K562 (cell line): ENCODE measurements around the gene AASDH. TPM values are rescaled to one million over a fixed set of nuclear protein-coding genes. Genes with fewer than 3 reads are reported as not detected.

Experiments used
- EHMT2 ChIP-seq: fragments of 450-650 bp; IDR thresholded peaks from 2 replicates; pipeline ENCODE4 v1.6.1; 2018; ENCODE audit warnings: antibody characterized with exemption
- HDAC2 ChIP-seq: fragments of 450-650 bp; IDR thresholded peaks from 2 replicates; pipeline ENCODE4 v1.6.1; 2016; ENCODE audit warnings: mild to moderate bottlenecking
- polyA plus RNA-seq, 8 experiments: library from polyadenylated mRNA; depleted of rRNA in 4 of 8; stranded (reverse) in 5 of 8; unstranded in 3 of 8; fragments of >200 nt; fragmentation: Nextera tagmentation in 2 of 8; fragmentation: Illumina TruSeq in 1 of 8; extraction: Ambion mirVana in 2 of 8; extraction: Trizol in 1 of 8; gene quantifications; 2 replicates each; pipeline versions ENCODE4 v1.2.1 to v1.2.3, GENCODE V29; 2011 to 2014; ENCODE audit warnings: inconsistent platforms in 1 of 8, missing spikeins in 1 of 8
- total RNA-seq, 7 experiments: library from RNA; depleted of rRNA in 6 of 7; stranded (reverse); fragments of >200 nt in 6 of 7; fragmentation: Illumina TruSeq in 2 of 7; extraction: Trizol in 2 of 7; gene quantifications; 2 replicates each; pipeline versions ENCODE4 v1.2.1 to v1.2.3, GENCODE V29; 2011 to 2021; ENCODE audit warnings: low replicate concordance in 1 of 7
- TF ChIP-seq, protein P1 (sequence below), 2 experiments: IDR thresholded peaks; 2 replicates each; pipeline ENCODE4 v1.6.1; 2011; ENCODE audit warnings: borderline replicate concordance in 1 of 2, control low read depth in 1 of 2, low read depth in 1 of 2, low read length in 1 of 2, mild to moderate bottlenecking in 1 of 2, mixed read lengths in 1 of 2, moderate library complexity in 1 of 2; ENCODE audit not compliant: insufficient read depth in 1 of 2, insufficient read length in 1 of 2, poor library complexity in 1 of 2, severe bottlenecking in 1 of 2; ENCODE audit errors: extremely low read depth in 1 of 2
- TF ChIP-seq, protein P2 (sequence below): sonication (generic); formaldehyde crosslinking; IDR thresholded peaks from 2 replicates; pipeline ENCODE4 v1.8.0; 2022; ENCODE audit warnings: mild to moderate bottlenecking, missing genetic modification reagents, borderline replicate concordance
- TF ChIP-seq, protein P3 (sequence below), 2 experiments: fragments of 250-450 bp in 1 of 2; fragments of 450-650 bp in 1 of 2; sonication (Bioruptor Pico) in 1 of 2; IDR thresholded peaks; 2 replicates each; pipeline versions ENCODE4 v1.6.1 to v1.8.0; 2016 to 2021; ENCODE audit warnings: mild to moderate bottlenecking in 2 of 2, moderate library complexity in 2 of 2, missing compliant biosample characterization in 1 of 2, missing genetic modification characterization in 1 of 2
- TF ChIP-seq, protein P4 (sequence below): fragments of 250-450 bp; sonication (Bioruptor Pico); IDR thresholded peaks from 2 replicates; pipeline ENCODE4 v1.4.0; 2020; ENCODE audit warnings: mild to moderate bottlenecking, moderate library complexity
- TF ChIP-seq, protein P5 (sequence below): fragments of 450-650 bp; IDR thresholded peaks from 2 replicates; pipeline ENCODE4 v1.6.1; 2016; ENCODE audit warnings: mild to moderate bottlenecking, moderate library complexity

Gene AASDH
- total and polyA plus RNA-seq, 9 of the 15 experiments (the other 6 are each of a cell fraction or from before 2014, with no cell fraction given): 8.6 to 29.7 (median 13.7) TPM

DNA sequence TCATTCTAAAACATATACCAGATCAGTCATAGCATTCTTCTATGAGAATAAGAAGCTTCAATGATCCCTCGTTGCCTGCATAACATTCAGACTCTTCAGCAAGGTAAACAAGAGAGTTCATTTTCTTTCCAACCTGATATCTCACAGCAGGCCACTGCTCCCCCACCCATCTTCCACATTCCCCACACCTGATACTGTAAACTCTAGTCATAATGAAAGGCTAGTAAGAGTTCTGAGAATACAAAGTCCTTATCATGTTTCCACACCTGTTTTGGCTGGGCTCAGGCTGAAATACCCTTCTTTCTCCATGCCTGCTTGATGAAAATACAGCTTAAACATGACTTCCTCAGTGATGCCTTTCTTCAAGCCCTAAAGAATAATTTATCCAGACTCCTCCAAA, 2.3 kb upstream of the AASDH start (continued):
- TF ChIP-seq, protein P1, sequence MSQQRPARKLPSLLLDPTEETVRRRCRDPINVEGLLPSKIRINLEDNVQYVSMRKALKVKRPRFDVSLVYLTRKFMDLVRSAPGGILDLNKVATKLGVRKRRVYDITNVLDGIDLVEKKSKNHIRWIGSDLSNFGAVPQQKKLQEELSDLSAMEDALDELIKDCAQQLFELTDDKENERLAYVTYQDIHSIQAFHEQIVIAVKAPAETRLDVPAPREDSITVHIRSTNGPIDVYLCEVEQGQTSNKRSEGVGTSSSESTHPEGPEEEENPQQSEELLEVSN (IDR thresholded peaks at IDR 0.05; ENCODE audit: borderline replicate concordance in 1 of 2, extremely low read depth in 1 of 2, insufficient read depth in 1 of 2, insufficient read length in 1 of 2, low read depth in 1 of 2, low read length in 1 of 2, poor library complexity in 1 of 2, severe bottlenecking in 1 of 2): no peak
- TF ChIP-seq, protein P2, sequence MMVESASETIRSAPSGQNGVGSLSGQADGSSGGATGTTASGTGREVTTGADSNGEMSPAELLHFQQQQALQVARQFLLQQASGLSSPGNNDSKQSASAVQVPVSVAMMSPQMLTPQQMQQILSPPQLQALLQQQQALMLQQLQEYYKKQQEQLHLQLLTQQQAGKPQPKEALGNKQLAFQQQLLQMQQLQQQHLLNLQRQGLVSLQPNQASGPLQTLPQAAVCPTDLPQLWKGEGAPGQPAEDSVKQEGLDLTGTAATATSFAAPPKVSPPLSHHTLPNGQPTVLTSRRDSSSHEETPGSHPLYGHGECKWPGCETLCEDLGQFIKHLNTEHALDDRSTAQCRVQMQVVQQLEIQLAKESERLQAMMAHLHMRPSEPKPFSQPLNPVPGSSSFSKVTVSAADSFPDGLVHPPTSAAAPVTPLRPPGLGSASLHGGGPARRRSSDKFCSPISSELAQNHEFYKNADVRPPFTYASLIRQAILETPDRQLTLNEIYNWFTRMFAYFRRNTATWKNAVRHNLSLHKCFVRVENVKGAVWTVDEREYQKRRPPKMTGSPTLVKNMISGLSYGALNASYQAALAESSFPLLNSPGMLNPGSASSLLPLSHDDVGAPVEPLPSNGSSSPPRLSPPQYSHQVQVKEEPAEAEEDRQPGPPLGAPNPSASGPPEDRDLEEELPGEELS (CRISPR knock-in tag): no peak
- TF ChIP-seq HDAC2 (peak; percentile 76; the same call in 1 of the 2 replicates), EHMT2 (no peak)
- TF ChIP-seq, protein P3, sequence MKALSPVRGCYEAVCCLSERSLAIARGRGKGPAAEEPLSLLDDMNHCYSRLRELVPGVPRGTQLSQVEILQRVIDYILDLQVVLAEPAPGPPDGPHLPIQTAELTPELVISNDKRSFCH (CRISPR knock-in tag; IDR thresholded peaks at IDR 0.05): no peak
- TF ChIP-seq, protein P3 (tag; IDR thresholded peaks at IDR 0.05): no peak
- TF ChIP-seq, protein P4, sequence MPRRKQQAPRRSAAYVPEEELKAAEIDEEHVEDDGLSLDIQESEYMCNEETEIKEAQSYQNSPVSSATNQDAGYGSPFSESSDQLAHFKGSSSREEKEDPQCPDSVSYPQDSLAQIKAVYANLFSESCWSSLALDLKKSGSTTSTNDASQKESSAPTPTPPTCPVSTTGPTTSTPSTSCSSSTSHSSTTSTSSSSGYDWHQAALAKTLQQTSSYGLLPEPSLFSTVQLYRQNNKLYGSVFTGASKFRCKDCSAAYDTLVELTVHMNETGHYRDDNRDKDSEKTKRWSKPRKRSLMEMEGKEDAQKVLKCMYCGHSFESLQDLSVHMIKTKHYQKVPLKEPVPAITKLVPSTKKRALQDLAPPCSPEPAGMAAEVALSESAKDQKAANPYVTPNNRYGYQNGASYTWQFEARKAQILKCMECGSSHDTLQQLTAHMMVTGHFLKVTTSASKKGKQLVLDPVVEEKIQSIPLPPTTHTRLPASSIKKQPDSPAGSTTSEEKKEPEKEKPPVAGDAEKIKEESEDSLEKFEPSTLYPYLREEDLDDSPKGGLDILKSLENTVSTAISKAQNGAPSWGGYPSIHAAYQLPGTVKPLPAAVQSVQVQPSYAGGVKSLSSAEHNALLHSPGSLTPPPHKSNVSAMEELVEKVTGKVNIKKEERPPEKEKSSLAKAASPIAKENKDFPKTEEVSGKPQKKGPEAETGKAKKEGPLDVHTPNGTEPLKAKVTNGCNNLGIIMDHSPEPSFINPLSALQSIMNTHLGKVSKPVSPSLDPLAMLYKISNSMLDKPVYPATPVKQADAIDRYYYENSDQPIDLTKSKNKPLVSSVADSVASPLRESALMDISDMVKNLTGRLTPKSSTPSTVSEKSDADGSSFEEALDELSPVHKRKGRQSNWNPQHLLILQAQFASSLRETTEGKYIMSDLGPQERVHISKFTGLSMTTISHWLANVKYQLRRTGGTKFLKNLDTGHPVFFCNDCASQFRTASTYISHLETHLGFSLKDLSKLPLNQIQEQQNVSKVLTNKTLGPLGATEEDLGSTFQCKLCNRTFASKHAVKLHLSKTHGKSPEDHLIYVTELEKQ (CRISPR knock-in tag): no peak
- TF ChIP-seq, protein P5, sequence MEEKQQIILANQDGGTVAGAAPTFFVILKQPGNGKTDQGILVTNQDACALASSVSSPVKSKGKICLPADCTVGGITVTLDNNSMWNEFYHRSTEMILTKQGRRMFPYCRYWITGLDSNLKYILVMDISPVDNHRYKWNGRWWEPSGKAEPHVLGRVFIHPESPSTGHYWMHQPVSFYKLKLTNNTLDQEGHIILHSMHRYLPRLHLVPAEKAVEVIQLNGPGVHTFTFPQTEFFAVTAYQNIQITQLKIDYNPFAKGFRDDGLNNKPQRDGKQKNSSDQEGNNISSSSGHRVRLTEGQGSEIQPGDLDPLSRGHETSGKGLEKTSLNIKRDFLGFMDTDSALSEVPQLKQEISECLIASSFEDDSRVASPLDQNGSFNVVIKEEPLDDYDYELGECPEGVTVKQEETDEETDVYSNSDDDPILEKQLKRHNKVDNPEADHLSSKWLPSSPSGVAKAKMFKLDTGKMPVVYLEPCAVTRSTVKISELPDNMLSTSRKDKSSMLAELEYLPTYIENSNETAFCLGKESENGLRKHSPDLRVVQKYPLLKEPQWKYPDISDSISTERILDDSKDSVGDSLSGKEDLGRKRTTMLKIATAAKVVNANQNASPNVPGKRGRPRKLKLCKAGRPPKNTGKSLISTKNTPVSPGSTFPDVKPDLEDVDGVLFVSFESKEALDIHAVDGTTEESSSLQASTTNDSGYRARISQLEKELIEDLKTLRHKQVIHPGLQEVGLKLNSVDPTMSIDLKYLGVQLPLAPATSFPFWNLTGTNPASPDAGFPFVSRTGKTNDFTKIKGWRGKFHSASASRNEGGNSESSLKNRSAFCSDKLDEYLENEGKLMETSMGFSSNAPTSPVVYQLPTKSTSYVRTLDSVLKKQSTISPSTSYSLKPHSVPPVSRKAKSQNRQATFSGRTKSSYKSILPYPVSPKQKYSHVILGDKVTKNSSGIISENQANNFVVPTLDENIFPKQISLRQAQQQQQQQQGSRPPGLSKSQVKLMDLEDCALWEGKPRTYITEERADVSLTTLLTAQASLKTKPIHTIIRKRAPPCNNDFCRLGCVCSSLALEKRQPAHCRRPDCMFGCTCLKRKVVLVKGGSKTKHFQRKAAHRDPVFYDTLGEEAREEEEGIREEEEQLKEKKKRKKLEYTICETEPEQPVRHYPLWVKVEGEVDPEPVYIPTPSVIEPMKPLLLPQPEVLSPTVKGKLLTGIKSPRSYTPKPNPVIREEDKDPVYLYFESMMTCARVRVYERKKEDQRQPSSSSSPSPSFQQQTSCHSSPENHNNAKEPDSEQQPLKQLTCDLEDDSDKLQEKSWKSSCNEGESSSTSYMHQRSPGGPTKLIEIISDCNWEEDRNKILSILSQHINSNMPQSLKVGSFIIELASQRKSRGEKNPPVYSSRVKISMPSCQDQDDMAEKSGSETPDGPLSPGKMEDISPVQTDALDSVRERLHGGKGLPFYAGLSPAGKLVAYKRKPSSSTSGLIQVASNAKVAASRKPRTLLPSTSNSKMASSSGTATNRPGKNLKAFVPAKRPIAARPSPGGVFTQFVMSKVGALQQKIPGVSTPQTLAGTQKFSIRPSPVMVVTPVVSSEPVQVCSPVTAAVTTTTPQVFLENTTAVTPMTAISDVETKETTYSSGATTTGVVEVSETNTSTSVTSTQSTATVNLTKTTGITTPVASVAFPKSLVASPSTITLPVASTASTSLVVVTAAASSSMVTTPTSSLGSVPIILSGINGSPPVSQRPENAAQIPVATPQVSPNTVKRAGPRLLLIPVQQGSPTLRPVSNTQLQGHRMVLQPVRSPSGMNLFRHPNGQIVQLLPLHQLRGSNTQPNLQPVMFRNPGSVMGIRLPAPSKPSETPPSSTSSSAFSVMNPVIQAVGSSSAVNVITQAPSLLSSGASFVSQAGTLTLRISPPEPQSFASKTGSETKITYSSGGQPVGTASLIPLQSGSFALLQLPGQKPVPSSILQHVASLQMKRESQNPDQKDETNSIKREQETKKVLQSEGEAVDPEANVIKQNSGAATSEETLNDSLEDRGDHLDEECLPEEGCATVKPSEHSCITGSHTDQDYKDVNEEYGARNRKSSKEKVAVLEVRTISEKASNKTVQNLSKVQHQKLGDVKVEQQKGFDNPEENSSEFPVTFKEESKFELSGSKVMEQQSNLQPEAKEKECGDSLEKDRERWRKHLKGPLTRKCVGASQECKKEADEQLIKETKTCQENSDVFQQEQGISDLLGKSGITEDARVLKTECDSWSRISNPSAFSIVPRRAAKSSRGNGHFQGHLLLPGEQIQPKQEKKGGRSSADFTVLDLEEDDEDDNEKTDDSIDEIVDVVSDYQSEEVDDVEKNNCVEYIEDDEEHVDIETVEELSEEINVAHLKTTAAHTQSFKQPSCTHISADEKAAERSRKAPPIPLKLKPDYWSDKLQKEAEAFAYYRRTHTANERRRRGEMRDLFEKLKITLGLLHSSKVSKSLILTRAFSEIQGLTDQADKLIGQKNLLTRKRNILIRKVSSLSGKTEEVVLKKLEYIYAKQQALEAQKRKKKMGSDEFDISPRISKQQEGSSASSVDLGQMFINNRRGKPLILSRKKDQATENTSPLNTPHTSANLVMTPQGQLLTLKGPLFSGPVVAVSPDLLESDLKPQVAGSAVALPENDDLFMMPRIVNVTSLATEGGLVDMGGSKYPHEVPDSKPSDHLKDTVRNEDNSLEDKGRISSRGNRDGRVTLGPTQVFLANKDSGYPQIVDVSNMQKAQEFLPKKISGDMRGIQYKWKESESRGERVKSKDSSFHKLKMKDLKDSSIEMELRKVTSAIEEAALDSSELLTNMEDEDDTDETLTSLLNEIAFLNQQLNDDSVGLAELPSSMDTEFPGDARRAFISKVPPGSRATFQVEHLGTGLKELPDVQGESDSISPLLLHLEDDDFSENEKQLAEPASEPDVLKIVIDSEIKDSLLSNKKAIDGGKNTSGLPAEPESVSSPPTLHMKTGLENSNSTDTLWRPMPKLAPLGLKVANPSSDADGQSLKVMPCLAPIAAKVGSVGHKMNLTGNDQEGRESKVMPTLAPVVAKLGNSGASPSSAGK: no peak
